Osteoblast (primary cell): ENCODE measurements around the gene SOD3. TPM values are rescaled to one million over a fixed set of nuclear protein-coding genes. Genes with fewer than 3 reads are reported as not detected.

Experiments used
- DNase-seq: peaks from one replicate; pipeline ENCODE4 v3.0.0; 2011; ENCODE audit warnings: low spot score, mixed read lengths; ENCODE audit not compliant: insufficient read length; ENCODE audit errors: missing footprints
- H2AFZ ChIP-seq: 2 replicates; pipeline ENCODE4 v1.6.0; 2011; ENCODE audit warnings: mild to moderate bottlenecking, low read length
- H3K27ac ChIP-seq: 2 replicates; pipeline ENCODE4 v1.5.1; 2011; ENCODE audit warnings: mild to moderate bottlenecking, low read depth, low read length, moderate library complexity
- H3K27me3 ChIP-seq: 2 replicates; pipeline ENCODE4 v1.6.0; 2012; ENCODE audit warnings: mild to moderate bottlenecking, control low read depth, inconsistent platforms, low read length, moderate library complexity; ENCODE audit not compliant: insufficient read depth
- H3K36me3 ChIP-seq: 2 replicates; pipeline ENCODE4 v1.5.1; 2011; ENCODE audit warnings: mild to moderate bottlenecking, low read length, control low read depth, moderate library complexity; ENCODE audit not compliant: insufficient read depth
- H3K4me1 ChIP-seq: 2 replicates; pipeline ENCODE4 v1.5.1; 2011; ENCODE audit warnings: mild to moderate bottlenecking, low read length, control low read depth, moderate library complexity; ENCODE audit not compliant: insufficient read depth
- H3K4me2 ChIP-seq: 2 replicates; pipeline ENCODE4 v1.6.0; 2011; ENCODE audit warnings: mild to moderate bottlenecking, low read length; ENCODE audit not compliant: insufficient read depth
- H3K4me3 ChIP-seq: fragments of 200-600 bp; sonication (generic); 3 replicates; pipeline ENCODE4 v1.5.1; 2012; ENCODE audit warnings: mild to moderate bottlenecking, low read length, inconsistent platforms; ENCODE audit not compliant: insufficient read depth
- H3K79me2 ChIP-seq: 2 replicates; pipeline ENCODE4 v1.6.0; 2012; ENCODE audit warnings: mild to moderate bottlenecking, low read length, control low read depth, inconsistent platforms; ENCODE audit not compliant: insufficient read depth
- H3K9me3 ChIP-seq: 2 replicates; pipeline ENCODE4 v1.5.1; 2011; ENCODE audit warnings: low read depth, low read length, control low read depth
- H4K20me1 ChIP-seq: 2 replicates; pipeline ENCODE4 v1.6.0; 2012; ENCODE audit warnings: mild to moderate bottlenecking, low read length, control low read depth; ENCODE audit not compliant: insufficient read depth
- CTCF ChIP-seq: IDR thresholded peaks from 2 replicates; pipeline ENCODE4 v1.5.1; 2011; ENCODE audit warnings: mild to moderate bottlenecking, low read depth, low read length, moderate library complexity; ENCODE audit errors: extremely low read depth
- total RNA-seq: library from RNA; depleted of rRNA; stranded (reverse); fragments of >200 nt; gene quantifications from 2 replicates; pipeline ENCODE4 v1.2.3, GENCODE V29; 2012

SOD3 gene
- total RNA-seq, 1 donor: 4.3 TPM

- H3K79me2 ChIP-seq: no peaks in the 10 kb centered on the region
- H3K27ac ChIP-seq: no peak overlapping the region
- TF ChIP-seq CTCF: no peak
- no peaks in the 10 kb centered on the region for H3K36me3 ChIP-seq
- no peak for DNase-seq
- no peaks in the 10 kb centered on the region for H3K27me3 ChIP-seq
- no peak overlapping the region for H3K4me2 ChIP-seq
- no peaks in the 10 kb centered on the region for H4K20me1 ChIP-seq
- no peak overlapping the region for H2AFZ ChIP-seq
- H3K4me1 ChIP-seq: no peaks in the 10 kb centered on the region
- H3K4me3 ChIP-seq: no peak overlapping the region
- no peaks in the 10 kb centered on the region for H3K9me3 ChIP-seq
These were observed 45.6 kb downstream of the SOD3 start for GRCh38 chr4:24840826-24841543.

- H3K4me2 ChIP-seq: no peak overlapping the region
- no peaks in the 10 kb centered on the region for H3K27me3 ChIP-seq
- H3K79me2 ChIP-seq: no peaks in the 10 kb centered on the region
- no peaks in the 10 kb centered on the region for H4K20me1 ChIP-seq
- no peaks in the 10 kb centered on the region for H3K36me3 ChIP-seq
- H3K4me3 ChIP-seq: no peak overlapping the region
- no peak overlapping the region for H2AFZ ChIP-seq
- DNase-seq: no peak
- H3K4me1 ChIP-seq: no peaks in the 10 kb centered on the region
- TF ChIP-seq CTCF: no peak
- H3K27ac ChIP-seq: no peak overlapping the region
- H3K9me3 ChIP-seq: no peaks in the 10 kb centered on the region
These were observed 47.0 kb downstream of the SOD3 start for GRCh38 chr4:24842356-24842755.

- no peak for DNase-seq
- Histone ChIP-seq H3K27ac (no peak overlapping the region), H3K9me3 (no peaks in the 10 kb centered on the region), H3K4me3 (no peak overlapping the region), H3K36me3 (no peaks in the 10 kb centered on the region), H4K20me1 (no peaks in the 10 kb centered on the region), H3K4me2 (no peak overlapping the region), H3K4me1 (no peaks in the 10 kb centered on the region), H3K79me2 (no peaks in the 10 kb centered on the region), H3K27me3 (no peaks in the 10 kb centered on the region), H2AFZ (no peak overlapping the region)
- TF ChIP-seq CTCF: no peak
These were observed 47.7 kb downstream of the SOD3 start for GRCh38 chr4:24843096-24843495.

- H3K27me3 ChIP-seq: no peaks in the 10 kb centered on the region
- H3K4me2 ChIP-seq: no peak overlapping the region
- no peak overlapping the region for H3K4me3 ChIP-seq
- no peaks in the 10 kb centered on the region for H3K9me3 ChIP-seq
- H3K36me3 ChIP-seq: no peaks in the 10 kb centered on the region
- TF ChIP-seq CTCF: no peak
- H2AFZ ChIP-seq: no peak overlapping the region
- H3K4me1 ChIP-seq: peaks cover 2% of the 10 kb centered on the region
- no peak overlapping the region for H3K27ac ChIP-seq
- no peaks in the 10 kb centered on the region for H4K20me1 ChIP-seq
- DNase-seq: no peak
- no peaks in the 10 kb centered on the region for H3K79me2 ChIP-seq
These were observed 49.8 kb downstream of the SOD3 start for GRCh38 chr4:24845132-24845531.
